Neural cell (in vitro differentiated cells): Measurements from ENCODE around the gene CEP89. TPM values are rescaled to one million over a fixed set of nuclear protein-coding genes. Genes with fewer than 3 reads are reported as not detected.

Experiments used
- H2AFZ ChIP-seq: fragments of 200-600, 300-800 bp; sonication (generic), shearing (Covaris generic); 2 replicates; pipeline ENCODE4 v1.6.0; 2014; ENCODE audit warnings: low read depth, mild to moderate bottlenecking, antibody characterized with exemption, low read length, moderate library complexity
- H3F3A ChIP-seq: fragments of 200-600 bp; shearing (Covaris generic); 2 replicates; pipeline ENCODE4 v1.6.1; 2016; ENCODE audit warnings: mild to moderate bottlenecking, moderate library complexity, mixed read lengths, antibody characterized with exemption, low read length; ENCODE audit not compliant: insufficient read depth, poor library complexity, severe bottlenecking
- H3K27ac ChIP-seq: fragments of 200-600, 300-800 bp; sonication (generic), shearing (Covaris generic); 2 replicates; pipeline ENCODE4 v1.5.1; 2014; ENCODE audit warnings: mild to moderate bottlenecking, low read length, moderate library complexity
- H3K27me3 ChIP-seq: fragments of 300-800, 200-600 bp; sonication (generic), shearing (Covaris generic); 2 replicates; pipeline ENCODE4 v1.6.0; 2014; ENCODE audit warnings: mild to moderate bottlenecking, low read depth, low read length, moderate library complexity; ENCODE audit not compliant: insufficient read depth
- H3K36me3 ChIP-seq: fragments of 300-800, 200-600 bp; sonication (generic), shearing (Covaris generic); 2 replicates; pipeline ENCODE4 v1.5.1; 2014; ENCODE audit warnings: mild to moderate bottlenecking, antibody characterized with exemption, low read length, moderate library complexity; ENCODE audit not compliant: insufficient read depth
- H3K4me2 ChIP-seq: fragments of 300-800, 200-600 bp; sonication (generic), shearing (Covaris generic); 2 replicates; pipeline ENCODE4 v1.6.0; 2014; ENCODE audit warnings: mild to moderate bottlenecking, low read length
- H3K4me3 ChIP-seq: fragments of 300-800, 200-600 bp; sonication (generic), shearing (Covaris generic); 2 replicates; pipeline ENCODE4 v1.5.1; 2014; ENCODE audit warnings: mild to moderate bottlenecking, low read length, moderate library complexity
- H3K79me2 ChIP-seq: fragments of 200-600 bp; shearing (Covaris generic); replicated peaks from 2 replicates; pipeline ENCODE4 v1.6.0; 2014; ENCODE audit warnings: mild to moderate bottlenecking, low read length, moderate library complexity; ENCODE audit not compliant: insufficient read depth
- H3K9ac ChIP-seq: fragments of 300-800, 200-600 bp; sonication (generic), shearing (Covaris generic); 2 replicates; pipeline ENCODE4 v1.6.1; 2016; ENCODE audit warnings: mild to moderate bottlenecking, low read length, mixed read lengths
- H3K9me2 ChIP-seq: fragments of 200-600 bp; shearing (Covaris generic); 2 replicates; pipeline ENCODE4 v1.6.1; 2016; ENCODE audit warnings: mild to moderate bottlenecking, low read length, mixed read lengths; ENCODE audit not compliant: insufficient read depth
- H3K9me3 ChIP-seq: fragments of 200-600, 300-800 bp; sonication (generic), shearing (Covaris generic); 2 replicates; pipeline ENCODE4 v1.6.1; 2016; ENCODE audit warnings: mild to moderate bottlenecking, mixed run types, low read length, moderate library complexity, mixed read lengths
- H4K20me1 ChIP-seq: fragments of 200-600 bp; shearing (Covaris generic); 2 replicates; pipeline ENCODE4 v1.6.1; 2016; ENCODE audit warnings: mild to moderate bottlenecking, mixed run types; ENCODE audit not compliant: insufficient read depth
- EP300 ChIP-seq: fragments of 450-650 bp; conservative IDR thresholded peaks from 2 replicates; pipeline ENCODE4 v1.6.1; 2014; ENCODE audit warnings: antibody characterized with exemption, mild to moderate bottlenecking, moderate library complexity; ENCODE audit not compliant: poor library complexity, severe bottlenecking
- EZH2 ChIP-seq: fragments of 200-600, 300-800 bp; shearing (Covaris generic), sonication (generic); IDR thresholded peaks from 2 replicates; pipeline ENCODE4 v1.6.1; 2014; ENCODE audit warnings: antibody characterized with exemption, low read length, borderline replicate concordance, mild to moderate bottlenecking; ENCODE audit not compliant: insufficient read depth, poor library complexity, severe bottlenecking
- MXI1 ChIP-seq: fragments of 450-650 bp; conservative IDR thresholded peaks from 2 replicates; pipeline ENCODE4 v1.6.1; 2014; ENCODE audit warnings: antibody characterized with exemption, mild to moderate bottlenecking; ENCODE audit not compliant: poor library complexity, severe bottlenecking
- POLR2AphosphoS5 ChIP-seq: IDR thresholded peaks from 2 replicates; pipeline ENCODE4 v1.6.1; 2012
- RAD21 ChIP-seq: fragments of 450-650 bp; conservative IDR thresholded peaks from 2 replicates; pipeline ENCODE4 v1.6.1; 2014; ENCODE audit warnings: antibody characterized with exemption, mild to moderate bottlenecking, moderate library complexity
- SMC3 ChIP-seq: fragments of 450-650 bp; conservative IDR thresholded peaks from 2 replicates; pipeline ENCODE4 v1.6.1; 2014; ENCODE audit warnings: antibody characterized with exemption, mild to moderate bottlenecking, moderate library complexity; ENCODE audit not compliant: poor library complexity
- TAF1 ChIP-seq: IDR thresholded peaks from 2 replicates; pipeline ENCODE4 v1.6.1; 2012; ENCODE audit warnings: low read depth
- polyA plus RNA-seq: library from polyadenylated mRNA; depleted of rRNA; stranded (reverse); fragments of >200 nt; gene quantifications from 2 replicates; pipeline ENCODE4 v1.2.3, GENCODE V29; 2014
- TF ChIP-seq, protein P1 (sequence below): IDR thresholded peaks from 2 replicates; pipeline ENCODE4 v1.6.1; 2012; ENCODE audit warnings: borderline replicate concordance
- TF ChIP-seq, protein P2 (sequence below): fragments of 450-650 bp; IDR thresholded peaks from 2 replicates; pipeline ENCODE4 v1.5.1; 2014; ENCODE audit warnings: antibody characterized with exemption, mild to moderate bottlenecking, moderate library complexity; ENCODE audit not compliant: poor library complexity, severe bottlenecking

The CEP89 gene
- polyA plus RNA-seq, 1 donor from 2014 or later, result 24.1 TPM

DNA sequence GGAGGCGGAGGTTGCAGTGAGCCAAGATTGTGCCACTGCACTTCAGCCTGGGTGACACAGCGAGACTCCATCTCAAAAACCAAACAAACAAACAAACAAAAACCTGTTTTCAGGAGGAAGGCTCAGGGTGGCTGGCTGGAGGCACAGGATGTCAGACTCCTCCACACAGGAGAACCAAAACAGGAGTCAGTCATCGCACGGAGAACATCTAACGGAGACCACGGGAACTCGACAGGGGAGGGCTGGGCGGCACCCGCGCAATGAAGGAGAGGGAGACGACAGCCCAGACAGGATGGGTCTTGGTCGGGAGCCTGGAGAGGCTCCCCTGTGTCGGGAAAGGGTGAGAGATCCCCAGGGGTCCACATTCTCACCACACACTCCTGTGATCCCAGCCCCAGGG is 81.4 kb downstream of the CEP89 start:
- H3K9me3 ChIP-seq, result peaks cover 5% of the 10 kb centered on the region
- H3K9ac ChIP-seq, result no peak overlapping the region
- no peak for TF ChIP-seq MXI1
- no peak for TF ChIP-seq SMC3
- no peak for TF ChIP-seq RAD21
- TF ChIP-seq, protein P1, sequence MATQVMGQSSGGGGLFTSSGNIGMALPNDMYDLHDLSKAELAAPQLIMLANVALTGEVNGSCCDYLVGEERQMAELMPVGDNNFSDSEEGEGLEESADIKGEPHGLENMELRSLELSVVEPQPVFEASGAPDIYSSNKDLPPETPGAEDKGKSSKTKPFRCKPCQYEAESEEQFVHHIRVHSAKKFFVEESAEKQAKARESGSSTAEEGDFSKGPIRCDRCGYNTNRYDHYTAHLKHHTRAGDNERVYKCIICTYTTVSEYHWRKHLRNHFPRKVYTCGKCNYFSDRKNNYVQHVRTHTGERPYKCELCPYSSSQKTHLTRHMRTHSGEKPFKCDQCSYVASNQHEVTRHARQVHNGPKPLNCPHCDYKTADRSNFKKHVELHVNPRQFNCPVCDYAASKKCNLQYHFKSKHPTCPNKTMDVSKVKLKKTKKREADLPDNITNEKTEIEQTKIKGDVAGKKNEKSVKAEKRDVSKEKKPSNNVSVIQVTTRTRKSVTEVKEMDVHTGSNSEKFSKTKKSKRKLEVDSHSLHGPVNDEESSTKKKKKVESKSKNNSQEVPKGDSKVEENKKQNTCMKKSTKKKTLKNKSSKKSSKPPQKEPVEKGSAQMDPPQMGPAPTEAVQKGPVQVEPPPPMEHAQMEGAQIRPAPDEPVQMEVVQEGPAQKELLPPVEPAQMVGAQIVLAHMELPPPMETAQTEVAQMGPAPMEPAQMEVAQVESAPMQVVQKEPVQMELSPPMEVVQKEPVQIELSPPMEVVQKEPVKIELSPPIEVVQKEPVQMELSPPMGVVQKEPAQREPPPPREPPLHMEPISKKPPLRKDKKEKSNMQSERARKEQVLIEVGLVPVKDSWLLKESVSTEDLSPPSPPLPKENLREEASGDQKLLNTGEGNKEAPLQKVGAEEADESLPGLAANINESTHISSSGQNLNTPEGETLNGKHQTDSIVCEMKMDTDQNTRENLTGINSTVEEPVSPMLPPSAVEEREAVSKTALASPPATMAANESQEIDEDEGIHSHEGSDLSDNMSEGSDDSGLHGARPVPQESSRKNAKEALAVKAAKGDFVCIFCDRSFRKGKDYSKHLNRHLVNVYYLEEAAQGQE, result no peak
- TF ChIP-seq EP300, result no peak
- no peak for TF ChIP-seq TAF1
- TF ChIP-seq, protein P2, sequence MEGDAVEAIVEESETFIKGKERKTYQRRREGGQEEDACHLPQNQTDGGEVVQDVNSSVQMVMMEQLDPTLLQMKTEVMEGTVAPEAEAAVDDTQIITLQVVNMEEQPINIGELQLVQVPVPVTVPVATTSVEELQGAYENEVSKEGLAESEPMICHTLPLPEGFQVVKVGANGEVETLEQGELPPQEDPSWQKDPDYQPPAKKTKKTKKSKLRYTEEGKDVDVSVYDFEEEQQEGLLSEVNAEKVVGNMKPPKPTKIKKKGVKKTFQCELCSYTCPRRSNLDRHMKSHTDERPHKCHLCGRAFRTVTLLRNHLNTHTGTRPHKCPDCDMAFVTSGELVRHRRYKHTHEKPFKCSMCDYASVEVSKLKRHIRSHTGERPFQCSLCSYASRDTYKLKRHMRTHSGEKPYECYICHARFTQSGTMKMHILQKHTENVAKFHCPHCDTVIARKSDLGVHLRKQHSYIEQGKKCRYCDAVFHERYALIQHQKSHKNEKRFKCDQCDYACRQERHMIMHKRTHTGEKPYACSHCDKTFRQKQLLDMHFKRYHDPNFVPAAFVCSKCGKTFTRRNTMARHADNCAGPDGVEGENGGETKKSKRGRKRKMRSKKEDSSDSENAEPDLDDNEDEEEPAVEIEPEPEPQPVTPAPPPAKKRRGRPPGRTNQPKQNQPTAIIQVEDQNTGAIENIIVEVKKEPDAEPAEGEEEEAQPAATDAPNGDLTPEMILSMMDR, result no peak
- TF ChIP-seq POLR2AphosphoS5, result no peak
- TF ChIP-seq EZH2, result no peak
- H3K4me2 ChIP-seq, result no peak overlapping the region
- H4K20me1 ChIP-seq, result no peaks in the 10 kb centered on the region
- no peaks in the 10 kb centered on the region for H3K79me2 ChIP-seq
- no peaks in the 10 kb centered on the region for H3K27me3 ChIP-seq
- no peaks in the 10 kb centered on the region for H3K9me2 ChIP-seq
- no peaks in the 10 kb centered on the region for H3K36me3 ChIP-seq
- no peak overlapping the region for H2AFZ ChIP-seq
- H3F3A ChIP-seq, result no peaks in the 10 kb centered on the region
- H3K4me3 ChIP-seq, result no peak overlapping the region
- H3K27ac ChIP-seq, result no peak overlapping the region

DNA sequence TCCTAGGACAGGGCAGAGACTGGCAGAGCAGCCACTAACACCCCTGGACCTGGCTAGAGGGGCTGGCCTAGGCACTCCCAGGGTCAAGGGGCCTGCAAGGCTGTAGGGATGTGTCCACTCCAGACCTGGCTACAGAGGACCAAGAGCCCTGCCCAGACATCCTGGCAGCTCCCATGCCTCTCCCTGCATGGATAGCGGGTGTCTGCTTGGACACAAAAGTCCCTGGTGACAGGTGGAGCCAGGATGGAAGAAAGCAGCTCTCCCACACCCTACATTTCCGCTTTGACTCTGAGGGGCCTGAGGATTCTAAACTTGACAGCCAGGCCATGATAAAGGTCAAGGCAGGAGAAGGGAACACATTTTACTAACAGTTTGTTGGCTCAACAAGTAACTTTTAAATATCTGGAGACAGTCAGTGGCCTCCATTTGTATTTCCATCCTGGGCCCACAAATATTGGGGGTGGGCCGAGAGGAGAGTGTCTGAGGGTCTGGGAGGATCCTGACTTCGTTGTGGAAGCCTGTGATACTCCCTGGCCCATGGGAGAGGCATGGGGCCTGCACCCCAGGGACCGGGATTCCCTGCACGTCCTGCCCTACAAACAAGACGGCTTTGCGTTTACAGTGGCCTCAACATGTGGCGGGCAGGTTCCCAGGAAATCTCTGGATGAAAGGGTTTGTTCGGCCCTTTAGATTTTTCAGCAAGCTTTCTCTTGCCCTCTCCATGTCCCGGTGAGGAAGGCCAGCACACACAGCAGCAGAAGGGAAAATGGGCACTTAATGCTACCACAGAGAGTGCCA is 82.4 kb downstream of the CEP89 start:
- Histone ChIP-seq H3K27me3 (no peaks in the 10 kb centered on the region), H3K4me2 (no peak overlapping the region), H3K4me3 (no peak overlapping the region), H3K9me3 (peaks cover 5% of the 10 kb centered on the region), H2AFZ (no peak overlapping the region), H3K27ac (no peak overlapping the region), H3K79me2 (no peaks in the 10 kb centered on the region), H3F3A (no peaks in the 10 kb centered on the region), H3K9ac (no peak overlapping the region), H3K36me3 (no peaks in the 10 kb centered on the region), H3K9me2 (no peaks in the 10 kb centered on the region), H4K20me1 (no peaks in the 10 kb centered on the region)
- TF ChIP-seq, protein P2, result no peak
- TF ChIP-seq SMC3 (no peak), EP300 (no peak), EZH2 (no peak), TAF1 (no peak), RAD21 (no peak), POLR2AphosphoS5 (no peak), MXI1 (no peak)
- TF ChIP-seq, protein P1, result no peak
